SK-N-SH (cell line): Measurements from ENCODE around the gene RAC3.

Source experiments
- IRF3 ChIP-seq: fragments of 150-350 bp; IDR thresholded peaks from 2 replicates; pipeline ENCODE4 v1.6.1; 2016; ENCODE audit warnings: mild to moderate bottlenecking, low read depth, low read length
- TF ChIP-seq, protein P1 (sequence below): IDR thresholded peaks from 2 replicates; pipeline ENCODE4 v1.4.0; 2012; ENCODE audit warnings: low read depth

- no peak for TF ChIP-seq IRF3
- TF ChIP-seq, protein P1, sequence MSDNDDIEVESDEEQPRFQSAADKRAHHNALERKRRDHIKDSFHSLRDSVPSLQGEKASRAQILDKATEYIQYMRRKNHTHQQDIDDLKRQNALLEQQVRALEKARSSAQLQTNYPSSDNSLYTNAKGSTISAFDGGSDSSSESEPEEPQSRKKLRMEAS, result no peak
Measured at GRCh38 chr17:82055023-82055964, 23.8 kb downstream of the RAC3 start.
